ENCODE results near the gene G2E3.

G2E3 gene

GRCh38 chr14:30655658-30656057 is 96.7 kb downstream of the G2E3 start:
- TF ChIP-seq TAF1 (IDR thresholded peaks at IDR 0.05; ENCODE audit: borderline replicate concordance, insufficient read depth, low read length) = no peak

DNA sequence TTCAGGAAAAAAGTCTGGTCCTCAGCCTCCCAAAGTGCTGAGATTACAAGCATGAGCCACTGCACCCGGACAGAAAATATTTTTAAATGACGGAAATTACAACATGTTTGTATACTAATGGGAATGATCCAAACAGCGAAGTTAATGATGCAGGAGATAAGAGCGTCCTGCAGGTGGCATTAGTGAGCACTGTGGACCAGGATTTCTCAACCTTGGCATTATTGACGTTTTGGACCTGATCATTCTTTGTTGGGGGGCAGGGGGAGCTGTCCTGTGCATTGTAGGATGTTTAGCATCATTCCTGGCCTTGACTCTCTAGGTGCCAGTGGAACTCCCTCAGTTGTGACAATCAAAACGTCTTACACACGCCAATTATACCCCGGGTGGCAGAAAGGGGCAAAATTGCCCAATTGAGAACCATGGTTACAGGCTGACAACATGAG is 97.3 kb downstream of the G2E3 start:
- TF ChIP-seq FOXP2 (optimal IDR thresholded peaks at IDR 0.05; ENCODE audit: borderline replicate concordance, extremely low read depth, extremely low read length, insufficient read depth) = no peak
- no peak for TF ChIP-seq TAF1 (IDR thresholded peaks at IDR 0.05; ENCODE audit: borderline replicate concordance, insufficient read depth, low read length)
- no peak for TF ChIP-seq SIN3A (IDR thresholded peaks at IDR 0.05; ENCODE audit: borderline replicate concordance, insufficient read depth, low read length)
- no peak for TF ChIP-seq REST (IDR thresholded peaks at IDR 0.05; ENCODE audit: insufficient read depth in 1 of 2, low read depth in 2 of 2, low read length in 2 of 2)
- no peak for TF ChIP-seq POLR2AphosphoS5 (IDR thresholded peaks at IDR 0.05; ENCODE audit: low read depth, low read length)

DNA sequence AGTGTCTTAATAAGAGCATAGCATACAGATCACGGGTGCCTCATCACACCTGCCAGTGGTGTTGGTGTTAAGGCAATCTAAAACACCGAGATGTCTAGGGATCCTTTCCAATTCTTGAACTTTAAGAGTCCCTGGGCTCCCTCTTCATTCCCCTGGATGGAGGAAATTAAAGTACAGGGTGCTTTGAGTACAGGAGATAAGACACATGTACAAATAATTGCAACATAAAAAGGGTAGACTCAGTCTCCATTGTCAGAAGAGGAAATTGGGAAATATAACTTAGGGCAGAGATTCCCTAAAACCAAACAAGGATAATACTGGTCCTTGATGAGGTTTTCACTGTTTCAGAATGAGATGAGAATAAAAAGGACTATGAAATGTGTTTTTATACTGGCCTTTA is 98.1 kb downstream of the G2E3 start:
- TF ChIP-seq SIN3A (IDR thresholded peaks at IDR 0.05; ENCODE audit: borderline replicate concordance, insufficient read depth, low read length) (no peak), POLR2AphosphoS5 (IDR thresholded peaks at IDR 0.05; ENCODE audit: low read depth, low read length) (no peak), FOXP2 (optimal IDR thresholded peaks at IDR 0.05; ENCODE audit: borderline replicate concordance, extremely low read depth, extremely low read length, insufficient read depth) (no peak), REST (IDR thresholded peaks at IDR 0.05; ENCODE audit: insufficient read depth in 1 of 2, low read depth in 2 of 2, low read length in 2 of 2) (no peak), TAF1 (IDR thresholded peaks at IDR 0.05; ENCODE audit: borderline replicate concordance, insufficient read depth, low read length) (no peak)

- TF ChIP-seq REST (IDR thresholded peaks at IDR 0.05; ENCODE audit: insufficient read depth in 1 of 2, low read depth in 2 of 2, low read length in 2 of 2) (no peak), FOXP2 (optimal IDR thresholded peaks at IDR 0.05; ENCODE audit: borderline replicate concordance, extremely low read depth, extremely low read length, insufficient read depth) (no peak), POLR2AphosphoS5 (IDR thresholded peaks at IDR 0.05; ENCODE audit: low read depth, low read length) (no peak), SIN3A (IDR thresholded peaks at IDR 0.05; ENCODE audit: borderline replicate concordance, insufficient read depth, low read length) (no peak), TAF1 (IDR thresholded peaks at IDR 0.05; ENCODE audit: borderline replicate concordance, insufficient read depth, low read length) (no peak)
These were observed 98.7 kb downstream of the G2E3 start for GRCh38 chr14:30657606-30658163.

DNA sequence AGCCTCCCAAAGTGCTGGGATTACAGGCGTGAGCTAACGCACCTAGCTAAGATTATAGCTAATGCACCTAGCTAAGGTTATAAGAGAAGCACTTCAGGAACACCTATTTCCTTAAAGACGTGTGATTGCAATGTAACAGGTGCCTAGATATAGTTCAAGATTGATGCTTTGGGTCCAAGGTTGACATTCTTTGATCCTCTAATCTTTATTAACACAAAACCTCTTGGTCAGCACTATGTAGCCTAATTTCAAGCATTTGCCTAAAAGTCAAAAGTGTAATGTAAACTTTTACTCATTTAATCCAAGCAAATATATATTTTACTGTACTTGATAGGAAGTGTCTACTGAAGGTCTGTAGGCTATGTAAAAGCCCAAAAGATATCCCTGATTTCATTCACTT is 99.7 kb downstream of the G2E3 start:
- TF ChIP-seq SIN3A (IDR thresholded peaks at IDR 0.05; ENCODE audit: borderline replicate concordance, insufficient read depth, low read length) = no peak
- TF ChIP-seq POLR2AphosphoS5 (IDR thresholded peaks at IDR 0.05; ENCODE audit: low read depth, low read length) = no peak
- no peak for TF ChIP-seq TAF1 (IDR thresholded peaks at IDR 0.05; ENCODE audit: borderline replicate concordance, insufficient read depth, low read length)
- no peak for TF ChIP-seq REST (IDR thresholded peaks at IDR 0.05; ENCODE audit: insufficient read depth in 1 of 2, low read depth in 2 of 2, low read length in 2 of 2)
- no peak for TF ChIP-seq FOXP2 (optimal IDR thresholded peaks at IDR 0.05; ENCODE audit: borderline replicate concordance, extremely low read depth, extremely low read length, insufficient read depth)

All from PFSK-1 (cell line).